Activated naive CD4-positive, alpha-beta T cell treated with anti-CD3 and anti-CD28 coated beads, Interleukin-2, amount 50 U/mL, for 16 hours (primary cell): ENCODE data around the gene PDCD1LG2.
"Not testable (repeated sequence)": the region's sequence is repeated elsewhere in the genome, so short reads cannot be mapped to it uniquely, and the experiment has no call there.

ENCODE experiments used
- DNase-seq: peaks from one replicate; pipeline ENCODE4 v3.0.0-alpha.2; 2020

PDCD1LG2 gene

GRCh38 chr9:5494765-5495164, 15.6 kb upstream of the PDCD1LG2 start:
- DNase-seq, result not testable (repeated sequence)

GRCh38 chr9:5499157-5499556, 11.2 kb upstream of the PDCD1LG2 start:
- no peak for DNase-seq

GRCh38 chr9:5499889-5500398, 10.4 kb upstream of the PDCD1LG2 start:
- DNase-seq, result no peak

GRCh38 chr9:5500441-5501235, 9.7 kb upstream of the PDCD1LG2 start:
- no peak for DNase-seq

GRCh38 chr9:5502553-5502952, 7.8 kb upstream of the PDCD1LG2 start:
- no peak for DNase-seq

GRCh38 chr9:5509573-5509972, 758 bp upstream of the PDCD1LG2 start:
- no peak for DNase-seq

GRCh38 chr9:5510989-5511388, 658 bp downstream of the PDCD1LG2 start:
- no peak for DNase-seq

GRCh38 chr9:5511476-5511875, 1.1 kb downstream of the PDCD1LG2 start:
- DNase-seq, result no peak

GRCh38 chr9:5511935-5512580, 1.7 kb downstream of the PDCD1LG2 start:
- no peak for DNase-seq

GRCh38 chr9:5512658-5513452, 2.5 kb downstream of the PDCD1LG2 start:
- DNase-seq, result no peak

GRCh38 chr9:5513966-5514616, 3.8 kb downstream of the PDCD1LG2 start:
- no peak for DNase-seq

- no peak for DNase-seq
Observed at GRCh38 chr9:5514617-5515260, 4.4 kb downstream of the PDCD1LG2 start.

GRCh38 chr9:5515261-5515650, 4.9 kb downstream of the PDCD1LG2 start:
- DNase-seq, result no peak

GRCh38 chr9:5516453-5517220, 6.3 kb downstream of the PDCD1LG2 start:
- DNase-seq, result no peak

- DNase-seq, result no peak
Observed at GRCh38 chr9:5518171-5518936, 8.0 kb downstream of the PDCD1LG2 start.

- DNase-seq, result no peak
Observed at GRCh38 chr9:5518937-5519319, 8.6 kb downstream of the PDCD1LG2 start.

- no peak for DNase-seq
Observed at GRCh38 chr9:5524090-5524489, 13.8 kb downstream of the PDCD1LG2 start.

GRCh38 chr9:5529683-5530221, 19.4 kb downstream of the PDCD1LG2 start:
- DNase-seq, result no peak

- no peak for DNase-seq
Observed at GRCh38 chr9:5531101-5531882, 21.0 kb downstream of the PDCD1LG2 start.

- DNase-seq, result no peak
Observed at GRCh38 chr9:5532306-5532705, 22.0 kb downstream of the PDCD1LG2 start.
